HT1080 (cell line): ENCODE measurements around the gene CASP2. TPM values are rescaled to one million over a fixed set of nuclear protein-coding genes. Genes with fewer than 3 reads are reported as not detected.

ENCODE experiments used
- DNase-seq: peaks from one replicate; pipeline ENCODE4 v3.0.0-alpha.2; 2015; ENCODE audit warnings: low read depth
- polyA plus RNA-seq, 2 experiments: library from polyadenylated mRNA; depleted of rRNA; stranded (reverse); fragments of >200 nt; gene quantifications; 2 replicates each; pipeline ENCODE4 v1.2.3, GENCODE V29; 2015
- total RNA-seq: library from RNA; depleted of rRNA; stranded (reverse); fragments of >200 nt; shearing (Covaris generic); gene quantifications from 2 replicates; pipeline ENCODE4 v1.2.3, GENCODE V29; 2014; rRNA removed

The CASP2 gene
- 7.0 and 12.6 TPM in 2 replicates for total RNA-seq
- polyA plus RNA-seq (2015; cell fraction: cytosol; rRNA removed), result 10.8 and 11.6 TPM in 2 replicates
- polyA plus RNA-seq (2015; cell fraction: nucleus; rRNA removed), result 22.3 and 23.3 TPM in 2 replicates

GRCh38 chr7:143287935-143288826, at the start of gene CASP2:
Gene CASP2, plus strand, starts transcription at chr7:143288351. Its CDS starts 105 bp downstream, at chr7:143288456.
- DNase-seq, result peak; percentile 96

DNA sequence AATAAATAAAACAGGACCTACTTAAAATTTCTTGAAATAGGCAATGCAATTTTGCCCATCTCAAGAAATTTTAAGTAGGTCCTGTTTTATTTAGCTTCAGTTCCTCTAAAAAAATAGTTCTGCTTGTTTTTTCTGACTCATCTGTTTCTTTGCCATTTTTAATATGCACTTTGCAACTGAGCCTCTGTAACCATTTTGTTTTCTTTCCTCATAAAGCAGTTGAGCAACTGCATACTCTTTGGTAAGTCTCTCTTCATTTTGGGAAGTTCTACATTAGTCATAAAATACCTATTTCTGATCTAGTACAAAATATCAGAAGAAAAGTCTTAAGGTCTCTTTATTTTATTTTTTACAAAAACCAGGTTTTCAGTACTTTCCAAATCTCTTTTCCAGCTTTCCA, 48.3 kb upstream of the CASP2 start:
- DNase-seq, result no peak

- peak; percentile 65 for DNase-seq
These were observed 47.6 kb upstream of the CASP2 start for GRCh38 chr7:143240291-143241168.

- DNase-seq, result no peak
These were observed 45.8 kb upstream of the CASP2 start for GRCh38 chr7:143242306-143242705.

- no peak for DNase-seq
These were observed 45.0 kb upstream of the CASP2 start for GRCh38 chr7:143243111-143243510.

- no peak for DNase-seq
These were observed 44.5 kb upstream of the CASP2 start for GRCh38 chr7:143243614-143244013.

- DNase-seq, result no peak
These were observed 43.8 kb upstream of the CASP2 start for GRCh38 chr7:143244321-143244720.

DNA sequence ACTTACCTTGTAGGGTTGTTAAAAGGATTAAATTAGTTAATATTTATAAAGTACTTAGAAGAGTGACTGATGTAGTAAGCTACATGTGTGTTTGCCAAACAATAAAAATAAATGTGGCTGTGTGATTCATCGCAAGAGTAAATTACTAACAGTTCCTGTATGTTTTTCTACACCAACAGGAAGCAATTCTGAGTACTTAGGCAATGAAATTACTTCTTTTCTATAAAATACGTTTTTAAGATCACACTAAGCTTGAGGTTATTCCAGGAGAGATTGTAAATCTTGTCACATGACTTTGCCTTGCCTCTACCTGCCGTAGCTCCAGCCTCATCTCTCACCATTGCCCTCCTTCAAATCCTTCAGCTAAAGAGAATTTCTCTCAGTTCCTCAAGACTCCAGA, 43.0 kb upstream of the CASP2 start:
- no peak for DNase-seq

GRCh38 chr7:143247372-143247771, 40.8 kb upstream of the CASP2 start:
- DNase-seq, result no peak

- no peak for DNase-seq
These were observed 39.3 kb upstream of the CASP2 start for GRCh38 chr7:143248761-143249354.

GRCh38 chr7:143250199-143250598, 38.0 kb upstream of the CASP2 start:
- DNase-seq, result no peak

DNA sequence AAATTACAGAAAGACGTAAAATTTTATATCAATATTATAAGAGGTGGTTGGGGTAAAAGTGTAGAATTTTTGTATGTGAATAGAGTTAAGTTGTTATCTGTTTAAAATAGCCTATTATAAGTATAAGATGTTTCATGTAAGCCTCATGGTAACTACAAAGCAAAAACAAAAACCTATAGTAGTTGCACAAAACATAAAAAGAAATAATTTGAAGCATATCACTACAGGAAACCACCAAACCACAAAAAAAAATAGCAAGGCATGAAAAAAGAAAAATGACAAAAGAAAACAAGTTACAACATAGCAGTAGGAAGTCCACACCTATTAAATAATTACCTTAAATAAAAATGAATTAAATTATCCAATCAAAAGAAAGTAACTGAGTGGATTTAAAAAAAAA, 37.3 kb upstream of the CASP2 start:
- DNase-seq, result no peak

- no peak for DNase-seq
These were observed 36.1 kb upstream of the CASP2 start for GRCh38 chr7:143252006-143252405.

- DNase-seq, result no peak
These were observed 32.6 kb upstream of the CASP2 start for GRCh38 chr7:143255564-143255963.

- no peak for DNase-seq
These were observed 31.8 kb upstream of the CASP2 start for GRCh38 chr7:143256325-143256724.

DNA sequence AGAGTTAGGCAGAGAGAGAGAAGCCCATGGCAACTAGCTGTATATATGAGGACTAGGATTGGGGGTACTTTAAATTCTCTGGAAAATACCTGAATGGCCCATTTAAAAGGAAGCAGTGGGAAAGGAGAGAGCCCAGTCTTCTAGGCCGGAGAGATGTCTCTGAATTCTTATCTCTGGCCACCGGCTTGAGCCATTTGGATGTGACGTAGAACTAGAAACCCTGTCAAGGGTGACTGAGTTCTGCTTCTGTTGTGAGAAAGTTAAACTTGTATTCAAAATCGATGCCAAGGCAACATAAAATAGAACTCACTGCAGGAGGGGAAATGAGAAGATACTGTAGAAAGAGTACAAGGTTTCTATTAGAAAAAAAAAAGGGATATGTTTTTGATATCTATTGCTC, 31.2 kb upstream of the CASP2 start:
- no peak for DNase-seq

DNA sequence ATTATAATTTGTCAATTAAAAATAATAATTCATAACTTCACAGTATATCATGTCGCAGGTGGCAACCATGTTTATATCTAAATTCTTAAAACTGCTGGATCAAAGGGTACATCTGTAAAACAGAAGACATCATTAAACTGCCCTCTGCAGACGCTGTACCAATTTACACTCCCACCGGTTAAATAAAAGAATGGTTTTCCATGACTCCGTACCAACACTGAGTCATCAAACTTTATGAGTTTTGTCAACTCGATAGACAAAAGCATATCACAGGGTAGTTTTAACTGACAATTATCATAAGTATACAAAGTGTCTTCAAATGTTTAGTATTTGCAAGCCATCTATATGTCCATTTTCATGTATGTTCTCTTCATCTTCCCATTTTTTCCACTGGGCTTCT, 30.6 kb upstream of the CASP2 start:
- peak; percentile 25 for DNase-seq

GRCh38 chr7:143258831-143259230, 29.3 kb upstream of the CASP2 start:
- no peak for DNase-seq

DNA sequence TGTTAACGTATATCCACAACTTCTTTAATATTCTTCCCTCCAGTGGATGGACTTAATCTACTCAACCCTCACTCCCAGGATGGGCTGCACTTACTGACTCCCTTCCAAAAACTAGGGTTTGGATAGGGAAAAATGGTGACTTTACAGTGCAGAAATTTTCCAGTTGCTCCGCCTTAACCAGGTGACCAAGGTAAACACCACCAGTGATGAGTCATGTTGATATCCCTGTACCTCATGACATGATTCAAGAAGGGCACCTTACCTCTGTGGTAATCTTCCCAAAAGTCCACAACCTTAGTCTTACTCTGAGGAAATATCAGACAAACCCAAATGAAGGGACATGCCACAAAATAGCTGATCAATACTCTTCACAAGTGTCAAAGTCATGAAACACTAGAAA, 28.4 kb upstream of the CASP2 start:
- DNase-seq, result no peak

DNA sequence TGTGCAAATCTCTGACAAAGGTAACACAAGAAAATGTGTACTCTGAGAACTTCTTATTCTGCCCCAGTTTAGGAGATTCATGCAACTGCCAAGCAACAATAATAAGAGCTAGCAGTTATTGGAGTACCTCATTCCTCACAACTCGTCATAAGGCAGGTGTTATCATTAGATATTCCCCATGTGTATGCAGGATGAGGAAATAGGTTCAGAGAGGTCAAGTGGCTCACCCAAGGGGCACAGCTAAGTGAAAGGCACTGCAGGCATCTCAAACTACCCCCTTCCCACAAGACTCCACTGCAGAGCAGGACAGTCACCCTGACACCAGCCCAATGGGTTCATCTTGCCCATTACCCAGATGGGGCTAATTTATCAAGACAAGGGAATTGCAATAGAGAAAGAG, 26.2 kb upstream of the CASP2 start:
- DNase-seq, result no peak
